Left colon (tissue), 2 donors: Measurements from ENCODE around the gene EIF4G3. TPM values are rescaled to one million over a fixed set of nuclear protein-coding genes. Genes with fewer than 3 reads are reported as not detected.
"Not testable (repeated sequence)": the region's sequence is repeated elsewhere in the genome, so short reads cannot be mapped to it uniquely, and the experiment has no call there.

Experiments used
- ATAC-seq: fragments of 200-7000 bp; cut with Tn5 transposase; one replicate; pipeline ENCODE4 v1.9.1; 2020; ENCODE audit warnings: mild to moderate bottlenecking, moderate library complexity
- DNase-seq, 2 donors: peaks; one replicate each; pipeline ENCODE4 v3.0.0-alpha.2; 2020
- intact Hi-C, 2 donors: fragments of 100-400 bp; cut with DNase I in 1 of 2; cut with micrococcal nuclease in 1 of 2; formaldehyde crosslinking; loops; one replicate each; pipeline versions ENCODE4 v1.11.2 to v1.14.0; 2022; cut with DNase I, micrococcal nuclease
- total RNA-seq, 2 donors: library from RNA; stranded (reverse); fragmentation: NEBNext Ultra II Directional; extraction: Animal tissue kit (Norgen Biotek cat#: 25700); gene quantifications; one replicate each; pipeline ENCODE4 v1.2.1, GENCODE V29; 2021
- donor health status: DM: no; HTN: no; CAD: no.
- donor health status: DM: yes; HTN: yes; CAD: no.

Gene EIF4G3
- total RNA-seq, 2 donors from 2014 or later = 75.1 to 80.0 TPM

GRCh38 chr1:20949871-20950590 lies 226.7 kb downstream of the EIF4G3 start:
- no peak for ATAC-seq
- no peak for DNase-seq
- intact Hi-C loops = no loop called here

GRCh38 chr1:20948101-20948500 lies 228.6 kb downstream of the EIF4G3 start:
- intact Hi-C loops = no loop called here
- ATAC-seq = no peak
- no peak for DNase-seq

- intact Hi-C loops = no loop called here
Observed at GRCh38 chr1:20947409-20947808, 229.3 kb downstream of the EIF4G3 start.

GRCh38 chr1:20936621-20937020 lies 240.1 kb downstream of the EIF4G3 start:
- no peak for ATAC-seq
- intact Hi-C loops = no loop called here
- DNase-seq = no peak

More at GRCh38 chr1:20947409-20947808, 229.3 kb downstream of the EIF4G3 start:
- ATAC-seq = no peak
- no peak for DNase-seq

GRCh38 chr1:20936216-20936615 lies 240.5 kb downstream of the EIF4G3 start:
- intact Hi-C loops = no loop called here
- no peak for DNase-seq
- no peak for ATAC-seq

GRCh38 chr1:20935717-20936116 lies 241.0 kb downstream of the EIF4G3 start:
- intact Hi-C loops = no loop called here
- ATAC-seq = no peak
- no peak for DNase-seq

GRCh38 chr1:20932437-20932977 lies 244.2 kb downstream of the EIF4G3 start:
- ATAC-seq = no peak
- DNase-seq = no peak
- intact Hi-C loops = no loop called here

GRCh38 chr1:20931930-20932436 lies 244.7 kb downstream of the EIF4G3 start:
- intact Hi-C loops = no loop called here
- ATAC-seq (no peak), DNase-seq (no peak)

GRCh38 chr1:20930427-20930826 lies 246.3 kb downstream of the EIF4G3 start:
- intact Hi-C loops = no loop called here
- ATAC-seq (no peak), DNase-seq (no peak)

- intact Hi-C loops = no loop called here
- ATAC-seq = no peak
- DNase-seq = no peak
Observed at GRCh38 chr1:20928146-20928545, 248.6 kb downstream of the EIF4G3 start.

- intact Hi-C loops = no loop called here
- ATAC-seq (no peak), DNase-seq (no peak)
Observed at GRCh38 chr1:20921285-20921684, 255.4 kb downstream of the EIF4G3 start.

GRCh38 chr1:20913242-20913641 lies 263.5 kb downstream of the EIF4G3 start:
- intact Hi-C loops = no loop called here
- DNase-seq (no peak), ATAC-seq (peak; percentile 90)

- ATAC-seq, intact Hi-C loops, DNase-seq: not testable (repeated sequence)
Observed at GRCh38 chr1:20907526-20907925, 269.2 kb downstream of the EIF4G3 start.

GRCh38 chr1:20903437-20903836 lies 273.3 kb downstream of the EIF4G3 start:
- DNase-seq (no peak), ATAC-seq (no peak)
- intact Hi-C loops = no loop called here

GRCh38 chr1:20900056-20900455 lies 276.6 kb downstream of the EIF4G3 start:
- DNase-seq (no peak), ATAC-seq (no peak)
- intact Hi-C loops = no loop called here

- ATAC-seq = no peak
- intact Hi-C loops = no loop called here
- DNase-seq = no peak
Observed at GRCh38 chr1:20899154-20899972, 277.3 kb downstream of the EIF4G3 start.

GRCh38 chr1:20896826-20897225 lies 279.9 kb downstream of the EIF4G3 start:
- DNase-seq = no peak
- peak; percentile 79 for ATAC-seq
- intact Hi-C loops = no loop called here

GRCh38 chr1:20893931-20894330 lies 282.8 kb downstream of the EIF4G3 start:
- intact Hi-C loops = no loop called here
- no peak for ATAC-seq
- DNase-seq = no peak

- ATAC-seq (no peak), DNase-seq (no peak)
- intact Hi-C loops = no loop called here
Observed at GRCh38 chr1:20891091-20891490, 285.6 kb downstream of the EIF4G3 start.

- intact Hi-C loops = no loop called here
- no peak for DNase-seq
- no peak for ATAC-seq
Observed at GRCh38 chr1:20887246-20887645, 289.5 kb downstream of the EIF4G3 start.
